ENCODE measurements around the gene GRAMD1C.

Gene GRAMD1C

GRCh38 chr3:113852506-113852905 is 13.9 kb downstream of the GRAMD1C start:
- DNase-seq (ENCODE audit: low read depth in 2 of 2) = no peak

DNA sequence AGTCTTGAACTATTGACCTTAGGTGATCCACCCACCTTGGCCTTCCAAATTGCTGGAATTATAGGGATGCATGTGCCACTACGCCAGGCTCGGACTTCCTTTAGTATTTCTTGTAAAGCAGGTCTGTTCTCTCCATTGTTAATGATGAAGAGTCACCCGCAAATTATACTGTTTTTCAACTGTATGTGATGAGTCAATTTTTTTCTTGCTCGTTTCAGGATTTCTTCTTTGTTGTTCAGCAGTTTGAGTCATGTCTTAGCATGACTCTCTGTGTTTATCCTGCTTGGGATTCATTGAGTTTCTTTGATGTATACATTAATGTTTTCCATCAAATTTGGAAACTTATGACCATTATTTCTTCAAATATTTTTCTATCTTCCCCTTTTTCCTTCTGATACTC is 28.9 kb downstream of the GRAMD1C start:
- DNase-seq (ENCODE audit: low read depth in 2 of 2) = no peak

DNA sequence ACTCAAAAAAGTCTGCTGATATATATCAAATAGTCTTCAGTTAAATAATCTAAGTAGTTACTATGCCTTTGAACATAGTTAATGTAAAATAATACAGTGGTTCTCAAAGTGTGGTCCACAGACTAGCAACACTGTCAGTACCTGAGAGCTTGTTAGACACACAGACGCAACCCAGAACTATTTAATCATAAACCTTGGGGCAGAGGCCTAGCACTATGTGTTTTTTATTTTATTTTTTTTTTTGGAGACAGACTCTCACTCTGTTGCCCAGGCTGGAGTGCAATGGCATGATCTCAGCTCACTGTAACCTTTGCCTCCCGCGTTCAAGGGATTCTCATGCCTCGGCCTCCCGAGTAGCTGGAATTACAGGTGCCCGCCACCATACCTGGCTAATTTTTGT is 34.7 kb downstream of the GRAMD1C start:
- DNase-seq (ENCODE audit: low read depth in 2 of 2) = no peak

DNA sequence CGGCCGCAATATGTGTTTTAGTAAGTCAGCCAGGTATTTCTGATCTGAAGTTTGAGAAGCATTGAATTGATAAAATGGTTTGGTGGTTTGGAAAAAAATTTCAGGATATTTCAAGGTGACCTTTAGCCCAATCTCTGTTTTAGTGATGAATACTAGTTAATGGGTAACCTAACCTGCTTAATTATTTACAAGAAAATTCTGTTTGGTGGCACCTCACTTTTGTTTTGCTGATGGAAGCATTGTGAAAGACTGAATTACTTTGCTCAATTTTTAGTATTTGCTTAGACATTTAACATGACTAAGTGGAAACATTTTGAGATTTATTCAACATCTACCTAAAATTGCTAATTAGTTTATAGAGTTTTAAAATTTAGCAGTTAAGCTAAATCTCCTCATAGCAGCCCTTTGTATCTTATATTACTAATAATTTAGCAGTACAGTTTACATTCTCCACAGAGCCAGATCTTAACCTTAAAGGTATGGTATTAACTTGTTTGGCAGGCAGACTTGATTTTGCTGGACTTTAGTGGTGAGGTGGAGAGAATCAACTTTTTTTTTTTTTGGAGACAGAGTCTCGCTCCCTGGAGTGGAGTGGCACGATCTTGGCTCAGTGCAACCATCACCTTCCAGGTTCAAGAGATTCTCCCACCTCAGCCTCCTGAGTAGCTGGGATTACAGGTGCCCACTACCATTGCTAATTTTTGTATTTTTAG is 35.4 kb downstream of the GRAMD1C start:
- no peak for DNase-seq (ENCODE audit: low read depth in 2 of 2)

DNA sequence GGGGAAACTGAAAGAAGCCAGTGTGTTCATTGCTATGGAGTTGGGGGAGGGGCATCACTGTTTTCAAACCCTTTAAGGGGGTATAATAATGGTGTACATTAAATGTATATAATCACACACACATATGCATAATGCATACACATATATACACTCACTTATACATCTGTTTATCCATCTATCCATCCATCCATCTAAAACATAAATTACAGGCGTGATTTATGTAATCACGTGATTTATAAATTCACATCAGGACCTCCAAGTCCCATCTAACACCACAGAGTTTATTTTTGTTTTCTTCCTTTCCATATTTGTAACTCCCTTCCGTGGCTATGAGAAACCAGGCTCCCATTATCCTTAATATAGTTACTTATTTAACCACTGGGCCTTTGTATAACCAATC is 39.8 kb downstream of the GRAMD1C start:
- no peak for DNase-seq (ENCODE audit: low read depth in 2 of 2)

GRCh38 chr3:113885050-113885449 is 46.5 kb downstream of the GRAMD1C start:
- no peak for DNase-seq (ENCODE audit: low read depth in 2 of 2)

GRCh38 chr3:113890256-113890900 is 51.8 kb downstream of the GRAMD1C start:
- no peak for DNase-seq (ENCODE audit: low read depth in 2 of 2)

GRCh38 chr3:113894927-113895326 is 56.3 kb downstream of the GRAMD1C start:
- DNase-seq (ENCODE audit: low read depth in 2 of 2) = no peak

DNA sequence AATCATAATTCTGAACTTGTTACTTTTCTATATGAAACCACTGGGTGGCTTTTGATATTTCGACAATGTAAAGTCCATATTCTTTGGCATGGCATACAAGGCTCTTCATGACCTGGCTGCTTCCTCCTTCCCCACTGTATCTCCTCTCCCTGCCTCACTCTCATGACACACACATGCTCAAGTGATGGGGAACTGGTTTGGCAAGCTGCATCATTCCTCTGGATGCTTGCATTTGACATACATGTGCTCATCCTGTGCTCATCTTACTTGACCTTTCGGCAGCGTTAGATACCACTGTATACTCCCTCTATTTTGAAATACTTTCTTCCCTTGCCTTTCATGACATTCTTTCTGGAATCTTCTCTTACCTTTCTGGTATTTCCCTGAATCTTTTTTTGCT is 57.4 kb downstream of the GRAMD1C start:
- DNase-seq (ENCODE audit: low read depth in 2 of 2) = no peak

- no peak for DNase-seq (ENCODE audit: low read depth in 2 of 2)
These were observed 58.3 kb downstream of the GRAMD1C start for GRCh38 chr3:113896930-113897329.

DNA sequence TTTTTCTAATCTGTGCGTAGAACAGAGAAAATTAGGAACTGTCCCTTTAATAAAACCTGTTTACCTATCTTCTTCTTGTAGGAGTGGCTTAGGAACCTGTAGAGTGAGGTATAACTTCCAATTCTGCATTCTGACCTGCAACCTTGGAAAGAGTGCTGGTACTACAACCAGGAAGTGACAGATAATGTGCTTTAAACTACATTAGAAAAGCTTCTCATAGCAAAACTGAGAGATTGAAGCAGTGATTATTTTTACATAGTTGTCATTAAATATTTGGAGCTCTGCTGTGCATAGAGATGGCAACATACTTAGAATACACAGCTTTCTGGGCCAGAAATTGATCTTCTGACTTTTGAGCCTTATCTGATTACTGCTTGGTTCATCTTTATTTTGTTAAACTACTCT is 58.8 kb downstream of the GRAMD1C start:
- no peak for DNase-seq (ENCODE audit: low read depth in 2 of 2)

DNA sequence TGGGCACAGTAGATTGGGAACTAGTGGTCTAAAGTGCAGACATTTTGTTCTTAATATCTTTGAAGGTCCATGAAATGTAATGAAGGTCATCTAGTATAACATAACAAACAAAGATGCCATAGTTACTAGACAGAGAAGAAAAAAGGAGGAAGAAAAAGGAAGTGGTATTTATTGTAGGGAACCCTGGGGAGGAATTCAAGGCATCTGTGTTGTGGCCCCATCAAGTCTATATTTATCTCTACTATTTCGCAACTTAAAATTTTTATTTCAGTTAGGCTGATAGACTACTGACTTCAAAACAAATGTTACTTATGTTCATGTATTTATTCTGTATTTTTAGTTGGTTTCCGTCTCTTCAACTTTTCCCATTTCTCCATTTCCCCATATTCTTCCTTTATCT is 60.3 kb downstream of the GRAMD1C start:
- DNase-seq (ENCODE audit: low read depth in 2 of 2) = no peak

DNA sequence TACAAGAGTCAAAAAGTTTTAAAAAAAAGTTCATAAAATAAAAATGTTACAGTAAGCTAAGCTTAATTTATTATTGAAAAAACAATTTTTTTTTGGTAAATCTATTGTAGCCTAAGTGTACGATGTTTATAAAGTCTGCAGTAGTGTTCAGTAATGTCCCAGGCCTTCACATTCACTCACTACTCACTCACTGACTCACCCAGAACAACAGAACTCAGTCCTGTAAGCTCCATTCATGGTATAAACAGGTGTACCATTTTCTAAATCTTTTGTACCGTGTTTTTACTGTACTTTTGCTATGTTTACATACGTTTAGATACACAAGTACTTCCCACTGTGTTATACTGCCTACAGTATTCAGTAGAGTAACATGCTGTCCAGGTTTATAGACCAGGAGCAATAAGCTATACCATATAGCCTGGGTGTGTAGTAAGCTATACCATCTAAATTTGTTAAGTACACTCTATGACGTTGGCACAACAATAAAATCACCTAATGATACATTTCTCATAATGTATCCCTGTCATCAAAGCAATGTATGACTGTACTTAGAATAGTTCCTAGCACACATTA is 68.1 kb downstream of the GRAMD1C start:
- DNase-seq (ENCODE audit: low read depth in 2 of 2) = no peak

- no peak for DNase-seq (ENCODE audit: low read depth in 2 of 2)
These were observed 69.5 kb downstream of the GRAMD1C start for GRCh38 chr3:113908133-113908532.

DNA sequence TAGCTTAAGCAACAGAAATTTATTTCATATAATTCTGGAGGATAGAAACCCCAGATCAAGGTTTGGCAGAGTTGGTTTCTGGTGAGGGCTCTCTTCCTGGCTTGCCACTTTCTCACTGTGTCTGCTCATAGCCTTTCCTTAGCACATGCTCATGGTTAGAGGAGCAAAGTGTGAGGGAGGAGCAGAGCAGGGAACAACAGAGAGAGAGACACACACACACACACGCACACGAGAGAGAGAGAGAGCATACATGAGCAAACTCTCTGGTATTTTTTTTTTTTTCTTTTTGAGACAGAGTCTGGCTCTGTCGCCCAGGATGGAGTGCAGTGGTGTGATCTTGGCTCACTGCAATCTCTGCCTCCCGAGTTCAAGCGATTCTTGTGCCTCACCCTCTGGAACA is 72.4 kb downstream of the GRAMD1C start:
- DNase-seq (ENCODE audit: low read depth in 2 of 2) = no peak

DNA sequence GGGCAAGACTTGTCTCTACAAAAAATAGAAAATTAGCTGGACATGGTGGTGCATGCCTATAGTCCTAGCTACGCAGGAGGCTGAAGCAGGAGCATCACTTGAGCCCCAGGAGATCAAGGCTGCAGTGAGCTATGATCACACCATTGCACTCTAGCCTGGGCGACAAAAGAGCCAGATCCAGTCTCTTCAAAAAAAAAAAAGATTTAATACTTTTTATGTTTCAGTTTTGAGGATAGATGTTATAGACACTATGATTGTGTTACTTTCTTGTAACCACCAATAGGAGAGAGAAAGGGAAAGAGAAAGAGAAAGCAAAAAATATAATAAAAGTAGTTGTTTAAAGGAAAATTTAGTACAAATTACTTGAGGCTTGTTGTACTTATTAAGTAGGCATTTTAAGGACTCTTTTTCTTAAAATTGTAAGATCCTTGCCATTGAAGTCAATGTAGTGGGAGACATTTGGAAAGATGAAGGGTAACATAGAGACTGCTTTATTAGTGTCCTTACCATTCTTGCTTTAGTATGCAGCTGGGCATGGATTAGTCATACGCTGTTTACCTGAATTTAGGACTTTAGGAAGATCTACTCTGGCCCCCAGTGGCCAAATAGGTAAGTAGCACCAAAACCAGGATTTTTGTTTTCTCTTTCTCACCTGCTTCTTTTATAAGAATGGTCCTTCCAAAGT is 74.1 kb downstream of the GRAMD1C start:
- no peak for DNase-seq (ENCODE audit: low read depth in 2 of 2)

DNA sequence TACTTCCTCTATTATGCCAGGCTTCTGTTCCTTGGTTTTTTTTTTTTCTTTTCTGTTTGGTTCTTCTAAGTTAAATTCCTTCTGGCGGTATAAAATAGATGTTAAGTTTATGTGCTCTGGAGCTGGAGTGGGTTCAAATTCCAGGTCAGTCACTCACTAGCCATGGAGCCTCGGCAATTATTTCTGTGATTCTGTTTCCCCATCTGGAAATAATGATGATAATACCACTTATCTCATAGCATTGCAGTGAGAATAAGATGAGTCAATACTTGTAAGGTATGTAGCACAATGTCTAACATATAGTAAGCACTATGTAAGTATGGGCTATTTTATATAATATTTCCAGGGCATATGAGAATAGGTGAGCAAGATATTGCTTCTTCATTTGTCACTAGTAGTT is 76.1 kb downstream of the GRAMD1C start:
- no peak for DNase-seq (ENCODE audit: low read depth in 2 of 2)

DNA sequence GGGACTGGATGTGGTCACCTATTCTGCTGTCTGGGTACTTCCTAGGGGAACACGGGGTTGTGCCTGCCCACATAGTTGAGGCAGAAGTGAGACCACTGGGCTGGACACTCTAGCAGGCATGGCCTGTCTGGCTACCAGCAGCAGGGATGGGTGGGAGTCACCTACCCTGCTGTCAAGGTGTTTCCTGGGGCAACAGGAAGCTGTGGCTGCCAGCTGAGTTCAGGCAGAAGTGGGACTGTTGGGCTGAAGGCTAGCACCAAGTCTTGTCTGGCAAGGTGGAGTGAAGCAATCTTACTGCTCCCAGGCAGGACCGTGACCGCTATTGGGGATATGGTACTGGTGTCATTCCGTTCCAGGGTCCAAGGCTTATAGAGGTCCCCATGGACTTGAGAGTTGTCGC is 89.0 kb downstream of the GRAMD1C start:
- DNase-seq (ENCODE audit: low read depth in 2 of 2) = no peak

DNA sequence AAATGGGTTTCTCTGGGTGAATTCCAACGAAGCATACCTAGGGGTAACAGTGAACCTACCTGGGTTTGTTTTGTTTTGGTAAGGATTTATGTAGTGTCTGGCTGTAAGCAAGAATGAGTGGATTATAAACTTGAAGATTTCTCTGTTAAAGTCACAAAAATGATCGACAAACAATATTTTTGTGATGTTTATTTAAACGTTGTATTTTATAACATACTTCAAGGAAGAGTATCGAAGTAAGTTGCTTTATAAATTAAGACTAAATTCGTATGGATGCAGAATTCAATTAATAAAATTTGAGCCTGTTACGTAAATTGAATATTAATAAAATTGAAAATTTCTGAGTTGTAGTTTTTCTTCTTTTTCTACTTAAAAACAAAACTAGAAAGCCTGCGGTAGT is 108.2 kb downstream of the GRAMD1C start:
- no peak for DNase-seq (ENCODE audit: low read depth in 2 of 2)

GRCh38 chr3:113947372-113948014 is 108.9 kb downstream of the GRAMD1C start, which contains the start of gene ZDHHC23:
TSS of gene ZDHHC23 (plus strand) at chr3:113948013. CDS start at chr3:113948803, 790 bp downstream.
- DNase-seq (ENCODE audit: low read depth in 2 of 2) = peak; percentile 42

GRCh38 chr3:113948015-113948917 is 109.7 kb downstream of the GRAMD1C start:
- DNase-seq (ENCODE audit: low read depth in 2 of 2) = peak; percentile 13
